Activated CD8-positive, alpha-beta memory T cell treated with anti-CD3 and anti-CD28 coated beads, Interleukin-2, amount 50 U/mL, for 1 hour (primary cell): ENCODE measurements around the gene MOBP.

Experiments
- DNase-seq: peaks from one replicate; pipeline ENCODE4 v3.0.0-alpha.2; 2020; ENCODE audit errors: extremely low read depth

Gene MOBP

GRCh38 chr3:39541442-39541841 lies 74.0 kb downstream of the MOBP start:
- DNase-seq, result no peak

- no peak for DNase-seq
Observed at GRCh38 chr3:39541917-39542329, 74.4 kb downstream of the MOBP start.

- no peak for DNase-seq
Observed at GRCh38 chr3:39542588-39542988, 75.1 kb downstream of the MOBP start.

GRCh38 chr3:39548282-39548681 lies 80.8 kb downstream of the MOBP start:
- DNase-seq, result no peak

GRCh38 chr3:39550354-39551051 lies 83.0 kb downstream of the MOBP start:
- DNase-seq, result no peak
